IMR-90 (cell line): ENCODE results near the gene ARHGEF38. TPM values are rescaled to one million over a fixed set of nuclear protein-coding genes. Genes with fewer than 3 reads are reported as not detected.

ENCODE experiments used
- ATAC-seq: fragments of 200-7000 bp; cut with Tn5 transposase; 2 replicates; pipeline ENCODE4 v1.9.1; 2020; ENCODE audit warnings: low read depth, mild to moderate bottlenecking, moderate library complexity
- BruUV-seq: library from RNA; stranded (reverse); fragments of 400-500 nt; replicated peaks from 2 replicates; lab custom pipeline; 2021; lab: Mats Ljungman, UMichigan
- CTCF ChIA-PET: fragments of 300-600 bp; formaldehyde crosslinking; extraction: SDS; loops from one replicate; lab custom pipeline; 2021; ENCODE audit warnings: antibody characterized with exemption; lab: Yijun Ruan, JAX
- POLR2A ChIA-PET: fragments of 300-600 bp; sonication (Branson Sonifier 250); formaldehyde crosslinking; loops from one replicate; lab custom pipeline; 2022; ENCODE audit warnings: antibody characterized with exemption; ENCODE audit not compliant: unreplicated experiment; lab: Charles Lee
- DNase-seq: peaks from one replicate; pipeline ENCODE4 v3.0.0; 2013
- H2AFZ ChIP-seq: replicated peaks from 2 replicates; pipeline ENCODE3; 2013; ENCODE audit warnings: low read length, mild to moderate bottlenecking; ENCODE audit not compliant: poor library complexity
- H2AK5ac ChIP-seq: 2 replicates; pipeline ENCODE4 v1.6.1; 2013; ENCODE audit warnings: low read depth, low read length, inconsistent platforms
- H2AK9ac ChIP-seq: replicated peaks from 2 replicates; pipeline ENCODE3; 2013; ENCODE audit warnings: mild to moderate bottlenecking, low read depth, low read length, moderate library complexity; ENCODE audit not compliant: poor library complexity
- H2BK120ac ChIP-seq: 2 replicates; pipeline ENCODE4 v1.6.1; 2013; ENCODE audit warnings: low read depth, low read length, inconsistent platforms
- H2BK15ac ChIP-seq: 3 replicates; pipeline ENCODE4 v1.6.1; 2013; ENCODE audit warnings: low read depth, low read length, inconsistent platforms
- H2BK20ac ChIP-seq: 2 replicates; pipeline ENCODE4 v1.6.1; 2013; ENCODE audit warnings: low read depth, mild to moderate bottlenecking, inconsistent platforms, low read length, moderate library complexity
- H2BK5ac ChIP-seq: 2 replicates; pipeline ENCODE4 v1.6.1; 2013; ENCODE audit warnings: mild to moderate bottlenecking, low read depth, low read length, inconsistent platforms; ENCODE audit not compliant: poor library complexity, severe bottlenecking
- H3K14ac ChIP-seq: replicated peaks from 2 replicates; pipeline ENCODE4 v1.6.1; 2013; ENCODE audit warnings: low read depth, low read length, inconsistent platforms
- H3K18ac ChIP-seq: 2 replicates; pipeline ENCODE4 v1.6.1; 2013; ENCODE audit warnings: low read depth, low read length, control low read depth
- H3K23ac ChIP-seq: 2 replicates; pipeline ENCODE4 v1.6.1; 2013; ENCODE audit warnings: low read depth, low read length, inconsistent platforms
- H3K27ac ChIP-seq: 2 replicates; pipeline ENCODE4 v1.5.1; 2013; ENCODE audit warnings: mild to moderate bottlenecking, control low read depth, low read length; ENCODE audit not compliant: insufficient read depth
- H3K27me3 ChIP-seq: 2 replicates; pipeline ENCODE4 v1.6.1; 2013; ENCODE audit warnings: low read length; ENCODE audit not compliant: control insufficient read depth, insufficient read depth
- H3K36me3 ChIP-seq: 2 replicates; pipeline ENCODE4 v1.6.1; 2013; ENCODE audit warnings: low read length, mixed read lengths; ENCODE audit not compliant: control insufficient read depth, insufficient read depth
- H3K4ac ChIP-seq: 2 replicates; pipeline ENCODE4 v1.6.1; 2013; ENCODE audit warnings: low read depth, low read length, inconsistent platforms
- H3K4me1 ChIP-seq: 2 replicates; pipeline ENCODE4 v1.6.1; 2013; ENCODE audit warnings: low read length, mixed read lengths; ENCODE audit not compliant: control insufficient read depth, insufficient read depth
- H3K4me2 ChIP-seq: 2 replicates; pipeline ENCODE4 v1.6.1; 2013; ENCODE audit warnings: low read depth, mild to moderate bottlenecking, control low read depth, low read length, moderate library complexity
- H3K4me3 ChIP-seq: 2 replicates; pipeline ENCODE4 v1.5.1; 2013; ENCODE audit warnings: low read depth, mild to moderate bottlenecking, control low read depth, low read length, moderate library complexity; ENCODE audit not compliant: insufficient read depth
- H3K56ac ChIP-seq: 2 replicates; pipeline ENCODE4 v1.6.1; 2013; ENCODE audit warnings: low read length, inconsistent platforms; ENCODE audit not compliant: insufficient read depth; ENCODE audit errors: extremely low read depth
- H3K79me1 ChIP-seq, 2 experiments: 2 replicates each; pipeline ENCODE4 v1.6.1; 2013; ENCODE audit warnings: low read length in 2 of 2, inconsistent platforms in 1 of 2, low read depth in 1 of 2
- H3K9ac ChIP-seq: 2 replicates; pipeline ENCODE4 v1.6.1; 2013; ENCODE audit warnings: low read depth, low read length, control low read depth
- H3K9me1 ChIP-seq: 2 replicates; pipeline ENCODE4 v1.6.1; 2013; ENCODE audit warnings: low read length, inconsistent platforms; ENCODE audit not compliant: insufficient read depth
- H3K9me3 ChIP-seq: 2 replicates; pipeline ENCODE4 v1.6.1; 2013; ENCODE audit warnings: low read length; ENCODE audit not compliant: control insufficient read depth, insufficient read depth
- H4K20me1 ChIP-seq: 2 replicates; pipeline ENCODE4 v1.6.1; 2013; ENCODE audit warnings: low read length, inconsistent platforms; ENCODE audit not compliant: insufficient read depth
- H4K5ac ChIP-seq: 2 replicates; pipeline ENCODE4 v1.6.1; 2013; ENCODE audit warnings: mild to moderate bottlenecking, low read depth, low read length, control low read depth
- H4K8ac ChIP-seq, 2 experiments: 2 replicates each; pipeline ENCODE4 v1.6.1; 2013; ENCODE audit warnings: low read depth in 2 of 2, low read length in 2 of 2, control low read depth in 1 of 2, inconsistent platforms in 1 of 2
- H4K91ac ChIP-seq: 2 replicates; pipeline ENCODE4 v1.6.1; 2013; ENCODE audit warnings: low read depth, low read length, inconsistent platforms; ENCODE audit not compliant: insufficient read depth
- BHLHE40 ChIP-seq: fragments of 150-350 bp; IDR thresholded peaks from 2 replicates; pipeline ENCODE4 v1.6.1; 2016; ENCODE audit warnings: mild to moderate bottlenecking, low read depth, low read length
- CEBPB ChIP-seq: IDR thresholded peaks from 2 replicates; pipeline ENCODE4 v1.6.1; 2012; ENCODE audit warnings: low read depth, low read length, improper control_type of control experiment
- POLR2A ChIP-seq: IDR thresholded peaks from 2 replicates; pipeline ENCODE4 v1.6.1; 2012; ENCODE audit warnings: mild to moderate bottlenecking, low read depth, low read length
- RAD21 ChIP-seq: IDR thresholded peaks from 2 replicates; pipeline ENCODE4 v1.6.1; 2012; ENCODE audit warnings: low read length, improper control_type of control experiment
- SMC3 ChIP-seq: fragments of 150-350 bp; IDR thresholded peaks from 2 replicates; pipeline ENCODE4 v1.6.1; 2016; ENCODE audit warnings: low read depth, mild to moderate bottlenecking, antibody characterized with exemption, low read length, moderate library complexity
- WGBS, 2 experiments: methylation state at CpG; one replicate each; pipeline versions ENCODE4 v1.1.5 to v1.1.7; 2013; ENCODE audit warnings: missing lambda C conversion rate in 2 of 2; ENCODE audit not compliant: insufficient read length in 1 of 2; ENCODE audit errors: extremely low coverage in 2 of 2; 5-methylcytosine and 5-hydroxymethylcytosine counted together
- dilution Hi-C: fragments of 300-500 bp; cut with HindIII; formaldehyde crosslinking; loops from one replicate; pipeline ENCODE4 v1.14.3; 2018; ENCODE audit warnings: low sequenced_read_pairs; ENCODE audit not compliant: unreplicated experiment
- in situ Hi-C: fragments of 300-500 bp; cut with MboI; formaldehyde crosslinking; loops from 3 replicates; pipeline ENCODE4 v1.14.3; 2019; ENCODE audit warnings: low sequenced_read_pairs, inconsistent platforms, mixed read lengths
- intact Hi-C: fragments of 100-400 bp; cut with micrococcal nuclease; formaldehyde crosslinking; loops from 2 replicates; pipeline ENCODE4 v1.10.0; 2022
- polyA plus RNA-seq, 3 experiments: library from polyadenylated mRNA; depleted of rRNA; stranded (reverse); fragments of >200 nt; gene quantifications; 2 replicates each; pipeline ENCODE4 v1.2.3, GENCODE V29; 2012; ENCODE audit warnings: low replicate concordance in 1 of 3
- total RNA-seq: library from RNA; depleted of rRNA; stranded (reverse); fragments of >200 nt; gene quantifications from 2 replicates; pipeline ENCODE4 v1.2.3, GENCODE V29; 2012
- TF ChIP-seq, protein P1 (sequence below): fragments of 150-350 bp; IDR thresholded peaks from 2 replicates; pipeline ENCODE4 v1.6.1; 2016; ENCODE audit warnings: low read depth, mild to moderate bottlenecking, low read length, moderate library complexity, borderline replicate concordance
- TF ChIP-seq, protein P2 (sequence below): fragments of 150-350 bp; IDR thresholded peaks from 2 replicates; pipeline ENCODE4 v1.6.1; 2017; ENCODE audit warnings: mild to moderate bottlenecking, antibody characterized with exemption, low read length, low read depth
- TF ChIP-seq, protein P3 (sequence below): conservative IDR thresholded peaks from 2 replicates; pipeline ENCODE4 v1.5.1; 2012; ENCODE audit warnings: mild to moderate bottlenecking, low read depth, low read length, improper control_type of control experiment

Gene ARHGEF38
- total and polyA plus RNA-seq, 2 of the 4 experiments (the other 2 are of a cell fraction): not detected

DNA sequence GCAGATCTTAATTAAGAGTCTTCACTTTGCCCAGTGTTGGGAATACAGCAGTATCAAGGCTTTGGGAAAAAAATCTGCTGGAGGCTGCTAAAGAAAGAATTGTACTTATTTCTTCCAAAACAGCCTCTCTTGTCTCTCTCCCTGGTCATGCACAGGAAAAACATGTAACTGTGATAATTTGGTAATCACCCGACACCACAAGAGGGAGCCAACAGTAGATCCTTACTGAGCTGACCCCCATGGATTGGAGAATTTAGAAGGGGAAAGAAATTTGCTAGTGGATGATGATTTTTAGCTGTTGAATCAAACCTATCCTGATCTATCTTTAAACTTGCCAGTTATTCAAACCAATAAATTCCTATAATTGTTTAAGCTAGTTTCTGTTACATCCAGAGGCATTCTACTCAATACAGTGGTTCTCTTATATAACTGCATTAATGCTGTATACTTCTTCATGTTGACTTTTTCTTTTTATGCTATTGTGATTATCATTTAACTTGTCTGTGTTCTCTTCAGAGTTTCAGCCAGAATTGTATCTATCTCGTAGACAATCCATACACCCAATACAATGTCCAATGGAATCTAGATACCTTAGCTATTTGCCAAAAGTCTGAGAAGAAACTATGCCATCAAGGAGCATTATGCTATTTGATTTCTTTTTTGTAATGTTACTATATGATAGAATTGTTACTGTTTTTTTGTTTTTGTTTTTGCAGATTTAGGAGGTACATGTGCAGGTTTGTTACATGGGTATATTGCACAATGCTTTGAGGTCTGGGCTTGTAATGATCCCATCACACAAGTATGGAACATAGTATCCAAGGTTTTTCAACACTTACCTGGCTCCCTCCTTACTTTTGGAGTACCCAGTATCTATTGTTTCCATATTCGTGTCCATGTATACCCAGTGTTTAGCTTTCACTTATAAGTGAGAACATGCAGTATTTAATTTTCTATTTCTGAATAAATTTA is 31.3 kb upstream of the ARHGEF38 start:
- TF ChIP-seq, protein P1, sequence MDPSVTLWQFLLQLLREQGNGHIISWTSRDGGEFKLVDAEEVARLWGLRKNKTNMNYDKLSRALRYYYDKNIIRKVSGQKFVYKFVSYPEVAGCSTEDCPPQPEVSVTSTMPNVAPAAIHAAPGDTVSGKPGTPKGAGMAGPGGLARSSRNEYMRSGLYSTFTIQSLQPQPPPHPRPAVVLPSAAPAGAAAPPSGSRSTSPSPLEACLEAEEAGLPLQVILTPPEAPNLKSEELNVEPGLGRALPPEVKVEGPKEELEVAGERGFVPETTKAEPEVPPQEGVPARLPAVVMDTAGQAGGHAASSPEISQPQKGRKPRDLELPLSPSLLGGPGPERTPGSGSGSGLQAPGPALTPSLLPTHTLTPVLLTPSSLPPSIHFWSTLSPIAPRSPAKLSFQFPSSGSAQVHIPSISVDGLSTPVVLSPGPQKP: no peak
- TF ChIP-seq POLR2A: no peak
- peak; percentile 50; the same call in 1 of the 2 replicates for TF ChIP-seq CEBPB
- TF ChIP-seq, protein P2, sequence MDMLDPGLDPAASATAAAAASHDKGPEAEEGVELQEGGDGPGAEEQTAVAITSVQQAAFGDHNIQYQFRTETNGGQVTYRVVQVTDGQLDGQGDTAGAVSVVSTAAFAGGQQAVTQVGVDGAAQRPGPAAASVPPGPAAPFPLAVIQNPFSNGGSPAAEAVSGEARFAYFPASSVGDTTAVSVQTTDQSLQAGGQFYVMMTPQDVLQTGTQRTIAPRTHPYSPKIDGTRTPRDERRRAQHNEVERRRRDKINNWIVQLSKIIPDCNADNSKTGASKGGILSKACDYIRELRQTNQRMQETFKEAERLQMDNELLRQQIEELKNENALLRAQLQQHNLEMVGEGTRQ: no peak
- peak; percentile 42 for TF ChIP-seq SMC3
- TF ChIP-seq RAD21: peak; percentile 50
- TF ChIP-seq BHLHE40: no peak
- TF ChIP-seq, protein P3, sequence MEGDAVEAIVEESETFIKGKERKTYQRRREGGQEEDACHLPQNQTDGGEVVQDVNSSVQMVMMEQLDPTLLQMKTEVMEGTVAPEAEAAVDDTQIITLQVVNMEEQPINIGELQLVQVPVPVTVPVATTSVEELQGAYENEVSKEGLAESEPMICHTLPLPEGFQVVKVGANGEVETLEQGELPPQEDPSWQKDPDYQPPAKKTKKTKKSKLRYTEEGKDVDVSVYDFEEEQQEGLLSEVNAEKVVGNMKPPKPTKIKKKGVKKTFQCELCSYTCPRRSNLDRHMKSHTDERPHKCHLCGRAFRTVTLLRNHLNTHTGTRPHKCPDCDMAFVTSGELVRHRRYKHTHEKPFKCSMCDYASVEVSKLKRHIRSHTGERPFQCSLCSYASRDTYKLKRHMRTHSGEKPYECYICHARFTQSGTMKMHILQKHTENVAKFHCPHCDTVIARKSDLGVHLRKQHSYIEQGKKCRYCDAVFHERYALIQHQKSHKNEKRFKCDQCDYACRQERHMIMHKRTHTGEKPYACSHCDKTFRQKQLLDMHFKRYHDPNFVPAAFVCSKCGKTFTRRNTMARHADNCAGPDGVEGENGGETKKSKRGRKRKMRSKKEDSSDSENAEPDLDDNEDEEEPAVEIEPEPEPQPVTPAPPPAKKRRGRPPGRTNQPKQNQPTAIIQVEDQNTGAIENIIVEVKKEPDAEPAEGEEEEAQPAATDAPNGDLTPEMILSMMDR: peak; percentile 56
- H4K91ac ChIP-seq: no peak overlapping the region
- no peak overlapping the region for H2BK120ac ChIP-seq
- WGBS, 2 experiments: no CpG with 5 or more reads among the region's 3 CpGs
- CTCF ChIA-PET: interaction anchor here (1.3 to 1.5 kb wide), 2 partner anchors 12 to 47 kb away, joined by 3 to 5 read pairs; partner anchors contain the start of gene PPA2
- no peaks in the 10 kb centered on the region for H4K20me1 ChIP-seq
- no peak overlapping the region for H3K14ac ChIP-seq
- intact Hi-C loops (loop anchor here (5.0 kb wide), 3 partner anchors 146 to 681 kb away; no protein-coding TSS in a partner anchor), in situ Hi-C loops (no loop called here), dilution Hi-C loops (no loop called here)
- no peaks in the 10 kb centered on the region for H3K79me1 ChIP-seq
- no peaks in the 10 kb centered on the region for H3K9me3 ChIP-seq
- no peak overlapping the region for H2BK5ac ChIP-seq
- no peaks in the 10 kb centered on the region for H3K4me1 ChIP-seq
- H3K4ac ChIP-seq: no peak overlapping the region
- no peak overlapping the region for H3K18ac ChIP-seq
- H3K9me1 ChIP-seq: no peaks in the 10 kb centered on the region
- no peak overlapping the region for H3K56ac ChIP-seq
- no peak overlapping the region for H3K4me2 ChIP-seq
- no peak overlapping the region for H3K23ac ChIP-seq
- H3K36me3 ChIP-seq: no peaks in the 10 kb centered on the region
- H2AFZ ChIP-seq: no peak overlapping the region
- no peak overlapping the region for H4K5ac ChIP-seq
- H3K27me3 ChIP-seq: no peaks in the 10 kb centered on the region
- POLR2A ChIA-PET: no interaction called here
- H4K8ac ChIP-seq: no peak overlapping the region
- no peak overlapping the region for H2BK15ac ChIP-seq
- H3K9ac ChIP-seq: no peak overlapping the region
- no peak overlapping the region for H2BK20ac ChIP-seq
- no peak overlapping the region for H3K4me3 ChIP-seq
- H3K27ac ChIP-seq: no peak overlapping the region
- H2AK9ac ChIP-seq: no peak overlapping the region
- peak; percentile 32 for DNase-seq
- no peak overlapping the region for H2AK5ac ChIP-seq
- BruUV-seq: no TSS peak
- ATAC-seq: peak; percentile 62
